SK-N-SH (cell line): ENCODE results near the gene GTF2H4. TPM values are rescaled to one million over a fixed set of nuclear protein-coding genes. Genes with fewer than 3 reads are reported as not detected.
A peak's percentile ranks its signal among the peaks of the same experiment; 100 is the strongest.

Source experiments
- CTCF ChIA-PET: fragments of 300-600, 350-600 bp; formaldehyde crosslinking; extraction: SDS; loops from one replicate; lab custom pipeline; 2021; lab: Yijun Ruan, JAX
- POLR2A ChIA-PET: fragments of 350-600 bp; sonication (Branson Sonifier 250); formaldehyde crosslinking; extraction: SDS; loops from one replicate; lab custom pipeline; 2020; ENCODE audit warnings: antibody characterized with exemption, inconsistent platforms; lab: Yijun Ruan, JAX
- DNase-seq: peaks from one replicate; pipeline ENCODE4 v3.0.0; 2012
- H2AFZ ChIP-seq: fragments of 200-600 bp; sonication (generic); 2 replicates; pipeline ENCODE4 v1.8.1; 2016; ENCODE audit warnings: antibody characterized with exemption, mild to moderate bottlenecking, low read depth
- H3F3A ChIP-seq: fragments of 200-600 bp; sonication (generic); replicated peaks from 2 replicates; pipeline ENCODE3; 2016; ENCODE audit warnings: antibody characterized with exemption, mild to moderate bottlenecking; ENCODE audit not compliant: insufficient read depth
- H3K27ac ChIP-seq, 2 experiments: fragments of 200-500 bp in 1 of 2; fragments of 200-600 bp in 1 of 2; sonication (Bioruptor generic) in 1 of 2; sonication (generic), shearing (Covaris generic) in 1 of 2; 2 replicates each; pipeline versions ENCODE4 v1.5.1 to v1.6.1; 2014 to 2016; ENCODE audit warnings: low read depth in 2 of 2, inconsistent platforms in 1 of 2, low read length in 1 of 2, mild to moderate bottlenecking in 1 of 2, mixed read lengths in 1 of 2
- H3K27me3 ChIP-seq: fragments of 200-600 bp; sonication (generic), shearing (Covaris generic); 2 replicates; pipeline ENCODE4 v1.6.1; 2016; ENCODE audit warnings: mixed run types; ENCODE audit not compliant: insufficient read depth
- H3K36me3 ChIP-seq, 2 experiments: fragments of 200-500 bp in 1 of 2; fragments of 200-600 bp in 1 of 2; sonication (Bioruptor generic) in 1 of 2; sonication (generic) in 1 of 2; replicated peaks in 1 of 2; 2 replicates each; pipeline versions ENCODE3 to v1.5.1; 2014 to 2016; ENCODE audit warnings: low read length in 1 of 2, mild to moderate bottlenecking in 1 of 2; ENCODE audit not compliant: insufficient read depth in 2 of 2, control insufficient read depth in 1 of 2
- H3K4me1 ChIP-seq, 2 experiments: fragments of 200-500 bp in 1 of 2; fragments of 200-600 bp in 1 of 2; sonication (Bioruptor generic) in 1 of 2; sonication (generic), shearing (Covaris generic) in 1 of 2; 2 replicates each; pipeline versions ENCODE4 v1.5.1 to v1.6.1; 2014 to 2016; ENCODE audit warnings: low read depth in 1 of 2, low read length in 1 of 2, mixed run types in 1 of 2; ENCODE audit not compliant: insufficient read depth in 2 of 2, control insufficient read depth in 1 of 2
- H3K4me2 ChIP-seq: fragments of 200-600 bp; sonication (generic), shearing (Covaris generic); 2 replicates; pipeline ENCODE4 v1.6.1; 2017; ENCODE audit warnings: mixed run types
- H3K4me3 ChIP-seq, 2 experiments: fragments of 200-500 bp in 1 of 2; fragments of 200-600 bp in 1 of 2; sonication (Bioruptor generic) in 1 of 2; sonication (generic), shearing (Covaris generic) in 1 of 2; 2 replicates each; pipeline versions ENCODE4 v1.5.1 to v1.8.1; 2014 to 2016; ENCODE audit warnings: low read depth in 2 of 2, inconsistent platforms in 1 of 2, low read length in 1 of 2, mild to moderate bottlenecking in 1 of 2, mixed read lengths in 1 of 2, moderate library complexity in 1 of 2
- H3K79me2 ChIP-seq: fragments of 200-600 bp; sonication (generic); 2 replicates; pipeline ENCODE4 v1.8.1; 2017; ENCODE audit warnings: mild to moderate bottlenecking; ENCODE audit not compliant: insufficient read depth
- H3K9ac ChIP-seq: fragments of 200-600 bp; sonication (generic); 2 replicates; pipeline ENCODE4 v1.6.1; 2017; ENCODE audit warnings: mixed run types
- H3K9me2 ChIP-seq: fragments of 200-600 bp; sonication (generic); 2 replicates; pipeline ENCODE4 v1.6.1; 2017; ENCODE audit warnings: mixed run types
- H3K9me3 ChIP-seq: fragments of 200-600 bp; sonication (generic); 2 replicates; pipeline ENCODE4 v1.6.1; 2017; ENCODE audit warnings: mixed run types, mild to moderate bottlenecking, moderate library complexity
- H4K20me1 ChIP-seq: fragments of 200-600 bp; sonication (generic); 2 replicates; pipeline ENCODE4 v1.6.1; 2017; ENCODE audit warnings: mild to moderate bottlenecking, mixed run types; ENCODE audit not compliant: insufficient read depth
- CHD2 ChIP-seq: fragments of 150-350 bp; IDR thresholded peaks from 2 replicates; pipeline ENCODE4 v1.6.1; 2018; ENCODE audit warnings: low read length; ENCODE audit not compliant: partially characterized antibody
- ELF1 ChIP-seq: IDR thresholded peaks from 2 replicates; pipeline ENCODE4 v1.4.0; 2012
- EZH2phosphoT487 ChIP-seq: fragments of 200-600 bp; sonication (generic); IDR thresholded peaks from 2 replicates; pipeline ENCODE4 v1.6.1; 2017; ENCODE audit warnings: low read depth, mixed run types, mild to moderate bottlenecking, antibody characterized with exemption, moderate library complexity, borderline replicate concordance
- GATA2 ChIP-seq: sonication (generic); formaldehyde crosslinking; IDR thresholded peaks from 2 replicates; pipeline ENCODE4 v1.5.0; 2020; ENCODE audit warnings: mild to moderate bottlenecking, missing genetic modification reagents
- IRF3 ChIP-seq: fragments of 150-350 bp; IDR thresholded peaks from 2 replicates; pipeline ENCODE4 v1.6.1; 2016; ENCODE audit warnings: mild to moderate bottlenecking, low read depth, low read length
- JUND ChIP-seq: IDR thresholded peaks from 2 replicates; pipeline ENCODE4 v1.4.0; 2012
- MEF2A ChIP-seq: IDR thresholded peaks from 2 replicates; pipeline ENCODE4 v1.4.0; 2012; ENCODE audit warnings: low read depth, borderline replicate concordance
- NFIC ChIP-seq: IDR thresholded peaks from 2 replicates; pipeline ENCODE4 v1.4.0; 2012; ENCODE audit warnings: borderline replicate concordance
- RAD21 ChIP-seq: IDR thresholded peaks from 2 replicates; pipeline ENCODE4 v1.6.1; 2012; ENCODE audit warnings: mild to moderate bottlenecking, low read length
- RCOR1 ChIP-seq: fragments of 150-350 bp; IDR thresholded peaks from 2 replicates; pipeline ENCODE4 v1.6.1; 2017; ENCODE audit warnings: antibody characterized with exemption, low read length
- RXRA ChIP-seq: IDR thresholded peaks from 2 replicates; pipeline ENCODE4 v1.4.0; 2012; ENCODE audit warnings: low read depth, mild to moderate bottlenecking, borderline replicate concordance
- SIN3A ChIP-seq: IDR thresholded peaks from 2 replicates; pipeline ENCODE4 v1.6.1; 2012; ENCODE audit warnings: low read depth, mild to moderate bottlenecking, low read length, moderate library complexity, borderline replicate concordance
- SMC3 ChIP-seq: IDR thresholded peaks from 2 replicates; pipeline ENCODE4 v1.6.1; 2012; ENCODE audit warnings: low read depth, low read length, improper control_type of control experiment
- TCF12 ChIP-seq: IDR thresholded peaks from 2 replicates; pipeline ENCODE4 v1.4.0; 2012
- USF1 ChIP-seq: IDR thresholded peaks from 2 replicates; pipeline ENCODE4 v1.4.0; 2012; ENCODE audit warnings: low read depth, borderline replicate concordance
- USF2 ChIP-seq: fragments of 150-350 bp; IDR thresholded peaks from 2 replicates; pipeline ENCODE4 v1.6.1; 2017; ENCODE audit warnings: antibody characterized with exemption, low read length, low read depth, borderline replicate concordance
- WGBS: methylation state at CpG from one replicate; pipeline ENCODE4 v1.1.6; 2017; ENCODE audit warnings: low lambda C conversion rate; 5-methylcytosine and 5-hydroxymethylcytosine counted together
- polyA plus RNA-seq, 3 experiments: library from polyadenylated mRNA; depleted of rRNA; stranded (reverse); fragments of >200 nt; gene quantifications; 2 replicates each; pipeline ENCODE4 v1.2.3, GENCODE V29; 2012
- TF ChIP-seq, protein P1 (sequence below): IDR thresholded peaks from 2 replicates; pipeline ENCODE4; 2012
- TF ChIP-seq, protein P2 (sequence below): IDR thresholded peaks from 2 replicates; pipeline ENCODE4 v1.6.1; 2012; ENCODE audit warnings: mild to moderate bottlenecking, low read depth, low read length, moderate library complexity
- TF ChIP-seq, protein P3 (sequence below): IDR thresholded peaks from 2 replicates; pipeline ENCODE4 v1.4.0; 2012; ENCODE audit warnings: low read depth

GTF2H4 gene
- polyA plus RNA-seq, 1 of the 3 experiments (the other 2 are of a cell fraction) = 30.7 TPM

DNA sequence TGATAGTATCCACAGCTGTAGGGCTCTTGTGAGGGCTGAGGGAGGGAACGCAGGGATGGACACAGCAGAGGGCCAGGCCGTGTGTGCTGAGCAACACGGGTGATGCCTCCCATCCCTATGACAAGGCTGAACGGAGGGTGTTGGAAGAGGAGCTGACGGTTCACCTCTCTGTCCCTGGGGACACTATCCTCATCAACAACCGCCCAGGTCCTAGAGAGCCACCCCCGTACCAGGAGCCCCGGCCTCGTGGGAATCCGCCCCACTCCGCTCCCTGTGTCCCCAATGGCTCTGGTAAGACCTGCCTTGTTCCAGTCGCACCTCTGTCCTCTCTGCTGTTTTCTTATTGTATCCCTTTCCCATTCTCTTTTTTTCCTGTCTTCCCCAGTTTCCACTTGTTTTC lies 13.6 kb upstream of the GTF2H4 start:
- Histone ChIP-seq H3K27me3 (no peaks in the 10 kb centered on the region), H3F3A (no peaks in the 10 kb centered on the region), H3K79me2 (peaks cover 14% of the 10 kb centered on the region; the same call in 1 of the 2 replicates), H3K36me3 (peaks cover 10 to 71% of the 10 kb centered on the region in 2 experiments), H3K4me2 (no peak overlapping the region), H3K9ac (no peak overlapping the region)
- POLR2A ChIA-PET = no interaction called here
- CTCF ChIA-PET = no interaction called here
- TF ChIP-seq SIN3A (no peak), EZH2phosphoT487 (no peak)
- TF ChIP-seq, protein P1, sequence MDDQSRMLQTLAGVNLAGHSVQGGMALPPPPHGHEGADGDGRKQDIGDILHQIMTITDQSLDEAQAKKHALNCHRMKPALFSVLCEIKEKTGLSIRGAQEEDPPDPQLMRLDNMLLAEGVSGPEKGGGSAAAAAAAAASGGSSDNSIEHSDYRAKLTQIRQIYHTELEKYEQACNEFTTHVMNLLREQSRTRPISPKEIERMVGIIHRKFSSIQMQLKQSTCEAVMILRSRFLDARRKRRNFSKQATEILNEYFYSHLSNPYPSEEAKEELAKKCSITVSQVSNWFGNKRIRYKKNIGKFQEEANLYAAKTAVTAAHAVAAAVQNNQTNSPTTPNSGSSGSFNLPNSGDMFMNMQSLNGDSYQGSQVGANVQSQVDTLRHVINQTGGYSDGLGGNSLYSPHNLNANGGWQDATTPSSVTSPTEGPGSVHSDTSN = no peak
- TF ChIP-seq, all 33 proteins: peak for 0
- H3K9me2 ChIP-seq = no peaks in the 10 kb centered on the region
- H3K4me1 ChIP-seq = peaks cover 0 to 6% of the 10 kb centered on the region in 2 experiments; a peak in 1 of 4 replicates
- no peak overlapping the region for H3K4me3 ChIP-seq
- no peak overlapping the region for H3K27ac ChIP-seq
- 98% methylated on average over 7 of the region's 12 CpGs for WGBS
- no peaks in the 10 kb centered on the region for H4K20me1 ChIP-seq
- H2AFZ ChIP-seq = no peak overlapping the region
- H3K9me3 ChIP-seq = no peaks in the 10 kb centered on the region
- peak; percentile 24 for DNase-seq

- peaks cover 10% of the 10 kb centered on the region; the same call in 1 of the 2 replicates for H3K79me2 ChIP-seq
- no peak for DNase-seq
- peaks cover 0 to 4% of the 10 kb centered on the region in 2 experiments; a peak in 1 of 4 replicates for H3K4me1 ChIP-seq
- ChIA-PET POLR2A (interaction anchor here (1.4 kb wide), 1 partner anchor 13 kb away, joined by 3 read pairs; the partner anchor contains the start of gene GTF2H4), CTCF (interaction anchor here (0.6 kb wide), 1 partner anchor 192 kb away, joined by 3 read pairs; no protein-coding TSS in a partner anchor)
- H3K27me3 ChIP-seq = no peaks in the 10 kb centered on the region
- no peak overlapping the region for H3K4me2 ChIP-seq
- 98% methylated on average over 3 of the region's 3 CpGs for WGBS
- H3K36me3 ChIP-seq = peaks cover 16 to 72% of the 10 kb centered on the region in 2 experiments
- no peak overlapping the region for H3K9ac ChIP-seq
- H3K9me2 ChIP-seq = no peaks in the 10 kb centered on the region
- H3K9me3 ChIP-seq = no peaks in the 10 kb centered on the region
- H2AFZ ChIP-seq = no peak overlapping the region
- no peaks in the 10 kb centered on the region for H4K20me1 ChIP-seq
- no peaks in the 10 kb centered on the region for H3F3A ChIP-seq
- H3K27ac ChIP-seq = no peak overlapping the region
- no peak overlapping the region for H3K4me3 ChIP-seq
- TF ChIP-seq USF1 = no peak
- no peak for TF ChIP-seq EZH2phosphoT487
- TF ChIP-seq RAD21 = no peak
- no peak for TF ChIP-seq IRF3
- TF ChIP-seq RCOR1 = no peak
- TF ChIP-seq CHD2 = no peak
- TF ChIP-seq NFIC = no peak
- TF ChIP-seq, protein P2, sequence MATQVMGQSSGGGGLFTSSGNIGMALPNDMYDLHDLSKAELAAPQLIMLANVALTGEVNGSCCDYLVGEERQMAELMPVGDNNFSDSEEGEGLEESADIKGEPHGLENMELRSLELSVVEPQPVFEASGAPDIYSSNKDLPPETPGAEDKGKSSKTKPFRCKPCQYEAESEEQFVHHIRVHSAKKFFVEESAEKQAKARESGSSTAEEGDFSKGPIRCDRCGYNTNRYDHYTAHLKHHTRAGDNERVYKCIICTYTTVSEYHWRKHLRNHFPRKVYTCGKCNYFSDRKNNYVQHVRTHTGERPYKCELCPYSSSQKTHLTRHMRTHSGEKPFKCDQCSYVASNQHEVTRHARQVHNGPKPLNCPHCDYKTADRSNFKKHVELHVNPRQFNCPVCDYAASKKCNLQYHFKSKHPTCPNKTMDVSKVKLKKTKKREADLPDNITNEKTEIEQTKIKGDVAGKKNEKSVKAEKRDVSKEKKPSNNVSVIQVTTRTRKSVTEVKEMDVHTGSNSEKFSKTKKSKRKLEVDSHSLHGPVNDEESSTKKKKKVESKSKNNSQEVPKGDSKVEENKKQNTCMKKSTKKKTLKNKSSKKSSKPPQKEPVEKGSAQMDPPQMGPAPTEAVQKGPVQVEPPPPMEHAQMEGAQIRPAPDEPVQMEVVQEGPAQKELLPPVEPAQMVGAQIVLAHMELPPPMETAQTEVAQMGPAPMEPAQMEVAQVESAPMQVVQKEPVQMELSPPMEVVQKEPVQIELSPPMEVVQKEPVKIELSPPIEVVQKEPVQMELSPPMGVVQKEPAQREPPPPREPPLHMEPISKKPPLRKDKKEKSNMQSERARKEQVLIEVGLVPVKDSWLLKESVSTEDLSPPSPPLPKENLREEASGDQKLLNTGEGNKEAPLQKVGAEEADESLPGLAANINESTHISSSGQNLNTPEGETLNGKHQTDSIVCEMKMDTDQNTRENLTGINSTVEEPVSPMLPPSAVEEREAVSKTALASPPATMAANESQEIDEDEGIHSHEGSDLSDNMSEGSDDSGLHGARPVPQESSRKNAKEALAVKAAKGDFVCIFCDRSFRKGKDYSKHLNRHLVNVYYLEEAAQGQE = no peak
- TF ChIP-seq, protein P1 = no peak
- TF ChIP-seq ELF1 = no peak
- TF ChIP-seq USF2 = no peak
- TF ChIP-seq, protein P3, sequence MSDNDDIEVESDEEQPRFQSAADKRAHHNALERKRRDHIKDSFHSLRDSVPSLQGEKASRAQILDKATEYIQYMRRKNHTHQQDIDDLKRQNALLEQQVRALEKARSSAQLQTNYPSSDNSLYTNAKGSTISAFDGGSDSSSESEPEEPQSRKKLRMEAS = no peak
- no peak for TF ChIP-seq RXRA
- no peak for TF ChIP-seq SMC3
- TF ChIP-seq TCF12 = no peak
- TF ChIP-seq MEF2A = no peak
- no peak for TF ChIP-seq GATA2 (CRISPR knock-in tag)
- TF ChIP-seq JUND = no peak
These were observed 13.1 kb upstream of the GTF2H4 start for GRCh38 chr6:30894935-30895334.
